Karpas-422 (cell line): Measurements from ENCODE around the gene MYBPH. TPM values are rescaled to one million over a fixed set of nuclear protein-coding genes. Genes with fewer than 3 reads are reported as not detected.

Experiments used
- DNase-seq: peaks from one replicate; pipeline ENCODE4 v3.0.0-alpha.2; 2015
- H2AFZ ChIP-seq: fragments of 200-600 bp; sonication (generic); 2 replicates; pipeline ENCODE4 v1.6.1; 2014; ENCODE audit warnings: antibody characterized with exemption, low read length, mixed read lengths
- H3K27ac ChIP-seq: fragments of 200-600 bp; sonication (generic); 2 replicates; pipeline ENCODE4 v1.5.1; 2014; ENCODE audit warnings: mild to moderate bottlenecking, low read length, moderate library complexity
- H3K27me3 ChIP-seq: fragments of 200-600 bp; sonication (generic); 2 replicates; pipeline ENCODE4 v1.6.1; 2014; ENCODE audit warnings: low read length, mixed read lengths
- H3K36me3 ChIP-seq: fragments of 200-600 bp; sonication (generic); 2 replicates; pipeline ENCODE4 v1.6.1; 2014; ENCODE audit warnings: low read length, mixed read lengths; ENCODE audit not compliant: insufficient read depth
- H3K4me1 ChIP-seq: fragments of 200-600 bp; sonication (generic); 2 replicates; pipeline ENCODE4 v1.6.1; 2014; ENCODE audit warnings: mild to moderate bottlenecking, low read length, mixed read lengths
- H3K4me2 ChIP-seq: fragments of 200-600 bp; sonication (generic); 2 replicates; pipeline ENCODE4 v1.6.1; 2014; ENCODE audit warnings: low read length, low read depth, mild to moderate bottlenecking; ENCODE audit not compliant: poor library complexity, severe bottlenecking
- H3K4me3 ChIP-seq: fragments of 200-600 bp; sonication (generic); 2 replicates; pipeline ENCODE4 v1.5.1; 2014; ENCODE audit warnings: mild to moderate bottlenecking, antibody characterized with exemption, low read length, mixed read lengths
- H3K79me2 ChIP-seq: fragments of 200-600 bp; sonication (generic); 2 replicates; pipeline ENCODE4 v1.6.1; 2014; ENCODE audit warnings: mild to moderate bottlenecking, low read length, mixed read lengths
- H3K9ac ChIP-seq: fragments of 200-600 bp; sonication (generic); 2 replicates; pipeline ENCODE4 v1.6.0; 2014; ENCODE audit warnings: low read length
- H3K9me2 ChIP-seq: fragments of 200-600 bp; sonication (generic), shearing (Covaris generic); replicated peaks from 2 replicates; pipeline ENCODE4 v1.6.0; 2014; ENCODE audit warnings: mild to moderate bottlenecking, low read length, moderate library complexity; ENCODE audit not compliant: insufficient read depth
- H3K9me3 ChIP-seq: fragments of 300-700, 200-600 bp; sonication (generic); 2 replicates; pipeline ENCODE4 v1.6.1; 2014; ENCODE audit warnings: low read length, mixed read lengths
- H4K20me1 ChIP-seq: fragments of 200-600 bp; sonication (generic); 2 replicates; pipeline ENCODE4 v1.6.1; 2014; ENCODE audit warnings: mild to moderate bottlenecking, antibody characterized with exemption, low read length, low read depth; ENCODE audit not compliant: insufficient read depth
- total RNA-seq: library from RNA; depleted of rRNA; stranded (reverse); fragments of >200 nt; shearing (Covaris generic); gene quantifications from 2 replicates; pipeline ENCODE4 v1.2.3, GENCODE V29; 2014; ENCODE audit warnings: low replicate concordance

The MYBPH gene
- total RNA-seq, 1 experiment from 2014 or later: 52.4 TPM

GRCh38 chr1:203175827-203176241, 208 bp upstream of the MYBPH start:
- Histone ChIP-seq H3K79me2 (peaks cover 5% of the 10 kb centered on the region; the same call in 1 of the 2 replicates), H2AFZ (no peak overlapping the region), H3K36me3 (peaks cover 24% of the 10 kb centered on the region), H3K4me1 (peaks cover 100% of the 10 kb centered on the region), H3K4me3 (peak overlapping the region; percentile 75), H3K9ac (peak overlapping the region; percentile 96), H3K4me2 (peak overlapping the region; percentile 89), H4K20me1 (peaks cover 10% of the 10 kb centered on the region; the same call in 1 of the 2 replicates), H3K9me2 (no peaks in the 10 kb centered on the region), H3K9me3 (no peaks in the 10 kb centered on the region), H3K27ac (peak overlapping the region; percentile 99), H3K27me3 (no peaks in the 10 kb centered on the region)
- DNase-seq: peak; percentile 98

DNA sequence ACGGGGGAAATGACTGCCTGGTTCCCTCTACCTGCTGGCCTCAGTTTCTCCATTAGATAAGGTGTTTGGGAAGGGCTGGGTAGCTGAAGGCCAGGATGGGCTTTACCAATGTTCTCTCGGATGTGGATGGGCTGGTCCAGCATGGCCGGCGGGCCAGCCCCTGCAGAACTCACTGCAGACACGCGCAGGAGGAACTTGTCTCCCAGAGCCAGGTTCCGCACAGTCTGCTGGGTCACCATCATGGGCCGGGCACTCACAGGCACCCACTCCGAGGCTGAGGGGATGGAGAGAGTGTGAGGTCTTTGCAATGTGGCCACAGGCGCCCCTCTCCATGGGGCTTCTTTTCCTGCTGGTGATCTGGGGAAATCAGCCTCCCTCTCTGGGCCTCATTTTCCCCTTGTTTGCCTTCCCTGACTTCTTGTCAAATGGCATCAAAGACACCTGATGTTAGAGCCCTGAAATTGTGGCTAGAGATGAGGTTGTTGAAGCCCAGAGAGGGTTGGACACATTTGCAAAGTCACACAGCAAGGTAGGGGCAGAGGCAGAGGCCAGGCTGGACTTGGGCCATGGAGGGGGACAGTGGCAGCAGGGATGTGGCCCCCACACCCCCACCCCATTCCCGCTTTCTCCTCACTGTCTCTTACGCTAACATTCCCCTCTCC, 1.2 kb downstream of the MYBPH start:
- peak; percentile 54 for DNase-seq
- Histone ChIP-seq H3K4me1 (peaks cover 100% of the 10 kb centered on the region), H3K9me2 (no peaks in the 10 kb centered on the region), H3K36me3 (peaks cover 37% of the 10 kb centered on the region), H3K9me3 (no peaks in the 10 kb centered on the region), H3K27me3 (no peaks in the 10 kb centered on the region), H3K9ac (peak overlapping the region; percentile 96), H3K27ac (peak overlapping the region; percentile 99), H3K4me2 (peak overlapping the region; percentile 89), H3K79me2 (peaks cover 5% of the 10 kb centered on the region; the same call in 1 of the 2 replicates), H2AFZ (no peak overlapping the region), H3K4me3 (peak overlapping the region; percentile 75), H4K20me1 (peaks cover 10% of the 10 kb centered on the region; the same call in 1 of the 2 replicates)

- peak; percentile 98 for DNase-seq
- H3K36me3 ChIP-seq: peaks cover 44% of the 10 kb centered on the region
- H3K9me2 ChIP-seq: no peaks in the 10 kb centered on the region
- peak overlapping the region; percentile 96 for H3K9ac ChIP-seq
- no peaks in the 10 kb centered on the region for H3K79me2 ChIP-seq
- H3K27ac ChIP-seq: peak overlapping the region; percentile 99
- H3K4me1 ChIP-seq: peaks cover 100% of the 10 kb centered on the region
- H3K4me2 ChIP-seq: peak overlapping the region; percentile 89
- H2AFZ ChIP-seq: no peak overlapping the region
- H3K4me3 ChIP-seq: peak overlapping the region; percentile 75
- H3K27me3 ChIP-seq: no peaks in the 10 kb centered on the region
- no peaks in the 10 kb centered on the region for H3K9me3 ChIP-seq
- peaks cover 10% of the 10 kb centered on the region; the same call in 1 of the 2 replicates for H4K20me1 ChIP-seq
These were observed 2.1 kb downstream of the MYBPH start for GRCh38 chr1:203173566-203173965.

DNA sequence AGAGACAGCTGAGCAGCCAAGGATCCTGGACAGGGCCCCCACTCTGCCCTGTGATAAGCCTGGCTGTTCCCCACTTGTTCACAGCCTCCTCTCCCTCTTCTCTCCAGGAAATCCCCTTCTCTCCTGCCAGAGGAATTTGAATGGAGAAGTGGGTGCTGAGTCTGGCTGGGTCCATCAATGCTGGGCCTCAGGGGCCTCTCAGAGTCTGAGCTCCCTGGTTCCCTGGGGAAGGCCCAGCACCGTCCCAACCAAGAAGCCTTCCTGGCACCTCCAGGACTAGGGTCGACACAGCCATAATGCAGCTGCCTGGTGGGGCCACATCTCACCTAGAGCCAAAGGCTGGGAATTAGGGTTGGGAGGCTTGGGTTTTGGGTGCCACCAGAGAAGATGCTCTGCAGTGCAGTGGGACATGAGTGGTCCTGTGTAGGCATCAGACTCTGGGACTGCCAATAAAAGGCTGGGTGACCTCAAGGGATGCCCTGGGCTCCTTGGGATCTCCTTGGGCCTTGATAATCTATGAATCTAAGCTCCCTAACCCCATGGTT, 2.5 kb downstream of the MYBPH start:
- peak; percentile 53 for DNase-seq

GRCh38 chr1:203172184-203173010, 3.2 kb downstream of the MYBPH start:
- no peaks in the 10 kb centered on the region for H3K79me2 ChIP-seq
- peak overlapping the region; percentile 58 for H3K4me3 ChIP-seq
- H3K27ac ChIP-seq: peak overlapping the region; percentile 99
- peaks cover 44% of the 10 kb centered on the region for H3K36me3 ChIP-seq
- no peaks in the 10 kb centered on the region for H3K9me2 ChIP-seq
- H3K4me2 ChIP-seq: peak overlapping the region; percentile 89
- H3K9ac ChIP-seq: peak overlapping the region; percentile 74
- no peaks in the 10 kb centered on the region for H3K9me3 ChIP-seq
- H4K20me1 ChIP-seq: peaks cover 10% of the 10 kb centered on the region; the same call in 1 of the 2 replicates
- peaks cover 100% of the 10 kb centered on the region for H3K4me1 ChIP-seq
- DNase-seq: peak; percentile 81
- no peaks in the 10 kb centered on the region for H3K27me3 ChIP-seq
- no peak overlapping the region for H2AFZ ChIP-seq

More for the DNA sequence above, 2.5 kb downstream of the MYBPH start:
- peak overlapping the region; percentile 58 for H3K4me3 ChIP-seq
- peaks cover 10% of the 10 kb centered on the region; the same call in 1 of the 2 replicates for H4K20me1 ChIP-seq
- H3K9me2 ChIP-seq: no peaks in the 10 kb centered on the region
- H3K9ac ChIP-seq: peak overlapping the region; percentile 74
- H3K27me3 ChIP-seq: no peaks in the 10 kb centered on the region
- peak overlapping the region; percentile 89 for H3K4me2 ChIP-seq
- H2AFZ ChIP-seq: no peak overlapping the region
- H3K4me1 ChIP-seq: peaks cover 100% of the 10 kb centered on the region
- no peaks in the 10 kb centered on the region for H3K9me3 ChIP-seq
- H3K36me3 ChIP-seq: peaks cover 44% of the 10 kb centered on the region
- H3K27ac ChIP-seq: peak overlapping the region; percentile 99
- no peaks in the 10 kb centered on the region for H3K79me2 ChIP-seq

GRCh38 chr1:203171341-203172183, 4.1 kb downstream of the MYBPH start:
- H3K9me3 ChIP-seq: no peaks in the 10 kb centered on the region
- H3K27ac ChIP-seq: peak overlapping the region; percentile 99
- no peak overlapping the region for H2AFZ ChIP-seq
- peaks cover 100% of the 10 kb centered on the region for H3K4me1 ChIP-seq
- H3K9ac ChIP-seq: peak overlapping the region; percentile 74
- peaks cover 44% of the 10 kb centered on the region for H3K36me3 ChIP-seq
- DNase-seq: peak; percentile 55
- peaks cover 10% of the 10 kb centered on the region; the same call in 1 of the 2 replicates for H4K20me1 ChIP-seq
- H3K4me3 ChIP-seq: peak overlapping the region; percentile 24; the same call in 1 of the 2 replicates
- H3K9me2 ChIP-seq: no peaks in the 10 kb centered on the region
- no peaks in the 10 kb centered on the region for H3K27me3 ChIP-seq
- peak overlapping the region; percentile 89 for H3K4me2 ChIP-seq
- no peaks in the 10 kb centered on the region for H3K79me2 ChIP-seq

GRCh38 chr1:203170625-203171330, 4.8 kb downstream of the MYBPH start:
- DNase-seq: peak; percentile 56
- Histone ChIP-seq H3K79me2 (no peaks in the 10 kb centered on the region), H3K27me3 (no peaks in the 10 kb centered on the region), H3K4me1 (peaks cover 99% of the 10 kb centered on the region), H4K20me1 (peaks cover 10% of the 10 kb centered on the region; the same call in 1 of the 2 replicates), H3K9me2 (no peaks in the 10 kb centered on the region), H3K9ac (peak overlapping the region; percentile 74; the same call in 1 of the 2 replicates), H3K27ac (peak overlapping the region; percentile 99), H3K36me3 (peaks cover 44% of the 10 kb centered on the region), H3K4me3 (peak overlapping the region; percentile 24; the same call in 1 of the 2 replicates), H2AFZ (no peak overlapping the region), H3K4me2 (peak overlapping the region; percentile 89), H3K9me3 (no peaks in the 10 kb centered on the region)
